KBM-7 (cell line): Measurements from ENCODE around the gene TRABD2B.

ENCODE experiments used
- DNase-seq: peaks from one replicate; pipeline ENCODE4 v3.0.0-alpha.2; 2015
- in situ Hi-C: fragments of 300-500 bp; cut with MboI; formaldehyde crosslinking; loops from 2 replicates; pipeline ENCODE4 v1.14.3; 2020; ENCODE audit warnings: low sequenced_read_pairs, low pct_unique_long_range_greater_than_20kb, mixed read lengths

The TRABD2B gene

DNA sequence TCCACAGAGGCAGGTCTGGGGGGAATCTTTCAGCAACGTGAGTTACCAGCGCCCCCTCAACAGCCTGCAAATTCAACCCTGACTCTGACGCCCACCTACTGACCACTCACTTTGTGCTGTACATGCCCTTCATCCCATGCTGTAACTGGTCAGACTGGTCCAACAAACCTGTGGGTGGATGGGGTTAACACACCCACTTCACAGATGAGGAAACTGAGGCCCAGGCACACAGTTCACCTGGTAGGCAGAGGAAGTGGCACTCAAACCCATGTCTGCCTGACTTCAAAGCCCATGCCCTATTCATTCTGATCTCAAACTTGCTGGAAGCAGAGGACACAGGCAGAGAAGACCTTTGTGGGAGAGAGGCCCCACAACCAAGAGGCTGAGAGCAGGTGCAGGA, 172.9 kb downstream of the TRABD2B start:
- in situ Hi-C loops = no loop called here

DNA sequence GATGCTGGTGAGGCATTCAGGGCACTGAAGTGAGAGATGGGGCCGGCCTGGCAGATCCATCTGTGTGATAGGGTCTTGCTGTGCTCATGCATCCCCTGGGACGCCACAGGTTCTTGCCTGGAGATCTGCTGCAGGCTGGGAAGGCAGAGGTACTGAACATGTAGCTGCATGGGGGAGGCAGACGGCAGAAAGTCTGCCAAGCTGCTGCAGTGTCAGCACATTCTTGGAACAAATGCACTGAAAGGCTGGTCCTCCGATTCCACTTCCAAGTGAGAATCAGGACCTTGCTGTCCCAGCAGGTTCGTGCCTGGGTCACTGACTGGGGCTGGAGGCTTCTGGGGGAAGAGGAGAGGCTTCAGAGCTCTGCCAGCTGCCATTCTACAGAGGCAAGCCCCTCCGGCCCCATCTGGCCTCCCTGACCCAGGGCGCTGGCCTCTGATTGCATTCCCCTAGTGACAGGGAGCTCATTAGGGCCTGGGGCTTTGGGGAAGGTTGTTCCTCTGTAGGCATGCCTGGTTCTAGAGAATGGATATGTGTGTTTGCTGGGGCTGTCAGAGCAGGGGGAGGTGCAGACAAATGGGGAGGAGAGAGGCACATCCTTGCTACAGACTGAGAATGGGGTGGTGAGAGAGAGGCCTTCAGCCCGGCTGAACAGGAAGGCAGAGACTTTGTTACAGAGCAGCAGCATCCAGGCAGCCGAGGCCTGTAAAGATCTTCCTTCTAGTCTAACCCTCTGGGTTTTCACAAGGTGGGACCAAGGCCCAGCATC, 174.0 kb downstream of the TRABD2B start:
- no peak for DNase-seq
- in situ Hi-C loops = no loop called here

More for the DNA sequence above, 172.9 kb downstream of the TRABD2B start:
- no peak for DNase-seq

DNA sequence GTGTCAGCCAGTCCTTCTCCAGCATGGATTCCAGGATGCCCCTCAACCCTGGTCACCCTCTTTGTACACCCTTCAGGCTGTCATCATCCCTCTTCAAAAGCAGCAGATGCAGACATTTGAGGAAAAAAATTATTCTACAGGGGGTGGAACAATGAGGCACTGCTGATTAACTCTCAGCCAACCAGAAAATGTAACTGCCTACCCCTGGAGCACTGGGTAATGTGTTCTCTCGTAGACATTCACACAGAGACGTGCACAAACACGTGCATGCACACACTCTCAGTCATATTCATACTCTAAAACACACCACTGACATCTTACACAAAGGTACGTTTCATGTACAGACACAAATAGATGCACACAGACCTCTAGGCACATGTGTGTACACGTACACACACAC, 175.4 kb downstream of the TRABD2B start:
- in situ Hi-C loops = no loop called here
- DNase-seq = no peak

DNA sequence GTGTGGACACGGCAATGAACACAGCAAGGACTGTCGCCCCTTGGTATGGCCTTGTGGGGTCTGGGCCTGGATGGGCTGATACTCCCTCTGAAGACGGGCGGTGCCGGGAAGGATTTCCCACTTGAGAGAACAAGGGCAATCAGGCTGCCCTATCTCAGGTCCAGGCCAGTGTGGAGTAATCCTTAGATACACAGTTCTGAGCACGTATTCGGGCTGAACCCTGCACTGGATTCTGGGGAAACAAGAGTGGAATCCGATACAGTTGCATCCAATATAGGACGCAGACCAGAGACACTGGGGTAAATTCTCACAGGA, 177.7 kb downstream of the TRABD2B start:
- DNase-seq = no peak
- in situ Hi-C loops = no loop called here

DNA sequence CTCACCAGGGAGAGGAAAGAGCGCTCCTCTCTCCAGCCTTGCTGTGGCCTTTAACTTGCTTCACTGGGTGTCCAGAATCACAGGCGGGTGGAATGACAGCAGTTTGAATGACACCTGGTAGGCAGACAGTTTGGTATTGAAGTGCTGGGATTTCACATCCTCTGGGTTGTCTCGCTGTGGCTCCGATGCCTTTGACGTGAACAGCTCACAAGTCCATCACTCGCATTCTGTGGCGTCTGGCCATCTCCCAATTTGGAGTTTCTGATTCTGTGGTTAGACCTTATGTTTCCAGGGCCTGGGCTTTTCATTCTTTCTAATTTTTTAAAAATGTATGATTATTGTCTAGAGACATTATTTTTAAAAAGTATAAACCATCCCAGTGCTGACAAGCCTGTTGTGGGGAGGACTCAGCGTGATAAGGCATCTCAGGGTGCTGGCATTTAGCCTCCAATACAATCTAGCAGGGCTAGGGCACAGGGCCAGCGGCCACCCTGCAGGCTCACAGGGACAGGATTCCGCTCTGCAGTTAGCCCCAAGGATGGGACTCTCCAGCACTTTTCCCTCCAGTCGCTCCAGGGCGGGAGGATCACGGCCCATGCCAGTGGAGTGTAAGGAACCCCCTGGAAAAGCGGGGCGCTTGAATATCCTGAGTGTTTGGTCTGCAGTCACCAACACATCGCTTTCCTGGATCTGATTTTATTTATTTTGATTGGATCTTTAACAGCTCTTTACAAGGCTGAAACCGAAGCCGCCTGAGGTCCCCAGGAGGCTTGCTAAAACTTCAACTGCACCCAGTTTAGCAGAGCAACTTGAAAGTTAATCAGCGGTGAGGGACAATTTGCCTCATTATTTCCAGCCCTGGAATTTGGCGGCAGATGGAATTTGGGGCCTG, 178.3 kb downstream of the TRABD2B start:
- DNase-seq = no peak
- in situ Hi-C loops = no loop called here

DNA sequence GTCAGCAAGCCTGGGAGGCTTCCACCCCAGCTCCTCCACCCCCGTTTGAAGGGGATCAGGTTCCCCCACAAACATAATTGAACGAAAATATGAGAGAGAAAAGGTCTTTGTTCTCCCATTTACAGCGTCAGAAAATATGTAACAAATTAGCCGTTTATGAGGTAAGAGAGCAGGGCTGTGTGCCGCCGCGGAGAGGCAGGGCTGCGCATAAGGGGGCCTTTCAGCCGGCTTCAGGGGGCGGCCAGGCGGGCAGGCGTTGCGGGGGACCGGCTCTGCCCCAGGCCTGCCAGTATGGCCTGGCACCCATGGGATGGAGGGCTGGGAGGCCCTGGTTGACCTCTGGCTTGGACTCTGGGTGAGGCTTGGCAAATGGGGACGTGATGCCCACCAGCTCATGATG, 179.3 kb downstream of the TRABD2B start:
- no peak for DNase-seq
- in situ Hi-C loops = no loop called here

DNA sequence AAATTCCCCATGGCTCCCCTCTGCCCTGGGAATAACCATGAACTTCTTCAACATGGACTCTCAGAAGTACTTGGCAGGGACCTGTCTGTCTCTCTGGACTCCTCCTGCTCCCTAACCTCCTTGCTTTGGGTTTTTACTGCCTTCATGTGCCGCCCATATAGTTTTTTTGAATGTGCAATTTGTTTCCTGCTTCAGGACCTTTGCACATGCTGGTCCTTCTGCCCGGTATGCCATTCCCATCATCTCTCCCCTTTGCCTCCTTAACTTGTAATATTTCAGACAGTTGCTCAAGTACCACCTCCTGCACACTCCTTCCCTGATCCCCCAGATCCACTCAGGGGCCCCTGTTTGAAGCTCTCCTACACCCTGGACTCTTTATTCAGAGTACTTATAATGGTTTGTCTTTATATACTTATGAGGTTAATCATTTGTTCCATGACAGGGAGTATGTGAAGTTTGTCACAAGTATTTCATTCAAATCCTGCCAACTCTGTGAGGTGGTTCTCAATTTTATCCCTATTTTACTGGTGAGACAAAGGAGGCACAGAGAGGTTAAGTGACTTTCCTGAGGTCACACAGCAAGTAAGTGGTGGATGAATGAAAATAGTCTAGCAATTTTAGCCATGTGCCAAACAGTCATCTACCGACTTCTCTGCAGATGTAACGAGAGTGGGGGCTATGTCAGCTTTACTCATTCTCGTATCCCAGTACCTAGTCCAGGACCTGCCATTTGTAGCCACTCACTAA, 180.7 kb downstream of the TRABD2B start:
- DNase-seq = no peak
- in situ Hi-C loops = no loop called here

DNA sequence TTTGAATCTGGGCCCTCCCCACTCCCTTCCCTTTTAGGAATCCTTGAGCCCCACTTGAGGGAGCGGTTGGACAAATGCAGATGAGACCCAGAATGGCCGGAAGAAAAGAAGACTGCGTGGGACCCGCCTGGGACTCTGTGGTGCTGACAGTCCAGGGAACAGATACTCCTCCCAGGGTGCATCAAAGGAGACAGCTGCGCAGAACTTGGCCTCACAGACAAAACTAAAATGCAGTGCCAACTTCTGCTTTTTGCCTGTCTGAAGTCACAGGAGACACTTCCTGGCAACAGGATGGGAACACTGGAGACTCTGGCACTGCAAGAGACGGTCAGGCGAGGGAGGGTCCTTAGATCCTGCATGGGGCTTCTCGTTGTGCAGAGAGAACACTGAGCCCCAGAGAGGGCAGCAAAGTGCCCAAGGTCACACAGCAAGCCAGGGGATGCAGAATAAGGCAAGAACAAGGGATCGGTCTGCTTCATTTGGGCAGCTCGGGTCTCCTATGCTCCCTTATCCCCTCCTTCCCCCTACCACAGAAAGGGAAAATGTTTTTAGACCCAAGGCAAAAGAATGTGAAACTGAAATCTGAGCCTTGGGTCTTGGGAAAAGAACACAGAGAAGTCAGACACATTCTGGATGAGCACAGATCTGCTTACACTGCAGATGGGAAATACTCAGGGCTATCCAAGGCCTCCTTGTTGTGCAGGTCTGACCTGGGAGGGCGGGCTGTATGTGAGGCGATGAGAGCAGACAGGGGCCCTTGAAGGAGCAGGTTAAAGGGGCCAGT, 182.4 kb downstream of the TRABD2B start:
- in situ Hi-C loops = no loop called here
- peak; percentile 20 for DNase-seq

DNA sequence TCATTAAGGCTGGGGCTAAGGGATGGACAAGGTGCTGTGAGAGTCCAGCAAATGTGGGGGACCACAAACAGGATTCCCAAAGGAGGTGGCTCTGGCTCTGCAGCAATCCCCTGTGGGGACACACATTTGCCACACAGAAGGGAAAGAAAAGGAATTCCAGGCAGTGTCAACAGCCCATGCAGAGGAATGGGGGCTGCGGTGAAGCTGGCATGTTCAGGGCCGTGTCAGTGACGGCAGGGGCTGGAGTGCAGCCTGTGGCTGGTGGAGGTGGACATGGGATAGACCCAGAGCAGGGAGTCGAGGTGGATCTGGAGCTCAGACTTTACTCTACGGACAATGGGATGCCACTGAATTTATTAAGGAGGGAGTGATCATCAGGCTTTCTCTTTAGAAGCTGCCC, 183.2 kb downstream of the TRABD2B start:
- no peak for DNase-seq
- in situ Hi-C loops = no loop called here

DNA sequence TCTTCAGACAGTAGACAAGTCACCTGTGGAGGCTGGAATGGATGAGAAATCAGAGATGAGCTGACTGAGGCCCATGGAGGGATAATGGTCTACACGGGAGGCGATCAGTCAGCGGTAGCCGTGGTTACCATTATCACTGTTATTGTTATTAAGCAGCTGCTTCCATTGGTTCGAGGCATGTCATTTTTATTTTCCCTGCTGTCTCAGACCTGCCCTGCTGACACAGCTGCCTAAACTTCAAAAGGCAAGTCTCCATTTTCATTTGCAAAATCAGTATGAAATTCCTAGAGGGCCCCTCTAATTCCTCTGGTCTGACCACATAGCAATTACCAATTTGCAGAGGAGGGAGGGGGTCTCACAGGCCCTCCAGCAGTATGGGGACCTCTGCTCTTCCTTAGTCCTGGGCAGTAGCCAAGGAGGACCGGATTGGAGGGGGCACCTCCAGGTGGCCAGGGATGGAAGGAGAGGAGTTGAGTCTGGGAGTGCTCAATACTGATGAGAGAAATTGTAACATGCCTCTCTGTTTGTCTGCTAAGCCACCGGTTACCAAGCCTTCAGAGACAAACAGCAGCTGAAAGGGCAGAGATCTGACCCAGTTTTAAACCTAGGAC, 184.2 kb downstream of the TRABD2B start:
- DNase-seq = no peak
- in situ Hi-C loops = no loop called here

DNA sequence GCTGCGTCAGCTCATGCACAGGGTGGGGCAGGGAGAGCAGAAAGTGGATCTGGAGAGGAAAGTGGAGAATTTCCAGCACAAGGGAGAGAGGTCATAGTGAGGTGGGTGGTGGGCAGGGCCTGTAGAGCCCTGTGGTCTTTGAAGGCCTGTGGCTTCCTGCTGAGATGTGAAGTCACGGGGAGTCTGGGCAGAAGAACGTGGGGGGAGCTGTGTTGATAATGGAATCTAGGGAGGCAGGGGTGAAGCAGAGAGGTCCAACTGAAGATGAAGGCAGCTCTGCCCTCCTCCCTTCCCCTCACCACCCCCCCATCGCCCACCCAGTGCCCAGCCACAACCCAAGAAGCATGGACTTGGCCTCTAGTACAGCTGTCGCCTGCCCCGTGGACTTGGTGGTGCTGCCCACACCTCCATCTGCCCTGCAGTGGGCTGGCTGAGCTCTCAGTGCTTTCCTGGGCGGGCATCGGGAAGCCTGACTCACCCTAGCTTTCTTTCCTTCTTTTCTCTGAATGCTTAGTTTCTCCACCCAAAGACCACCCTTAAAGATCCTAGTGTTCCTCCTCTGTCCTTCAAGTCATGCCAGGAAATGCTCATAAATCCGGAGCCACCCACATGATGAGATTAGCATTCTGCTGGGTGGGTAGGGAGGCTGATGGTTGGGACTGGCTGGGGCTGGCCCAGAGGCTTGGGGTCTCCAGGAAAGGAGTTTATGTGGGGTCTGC, 186.1 kb downstream of the TRABD2B start:
- in situ Hi-C loops = no loop called here
- no peak for DNase-seq

DNA sequence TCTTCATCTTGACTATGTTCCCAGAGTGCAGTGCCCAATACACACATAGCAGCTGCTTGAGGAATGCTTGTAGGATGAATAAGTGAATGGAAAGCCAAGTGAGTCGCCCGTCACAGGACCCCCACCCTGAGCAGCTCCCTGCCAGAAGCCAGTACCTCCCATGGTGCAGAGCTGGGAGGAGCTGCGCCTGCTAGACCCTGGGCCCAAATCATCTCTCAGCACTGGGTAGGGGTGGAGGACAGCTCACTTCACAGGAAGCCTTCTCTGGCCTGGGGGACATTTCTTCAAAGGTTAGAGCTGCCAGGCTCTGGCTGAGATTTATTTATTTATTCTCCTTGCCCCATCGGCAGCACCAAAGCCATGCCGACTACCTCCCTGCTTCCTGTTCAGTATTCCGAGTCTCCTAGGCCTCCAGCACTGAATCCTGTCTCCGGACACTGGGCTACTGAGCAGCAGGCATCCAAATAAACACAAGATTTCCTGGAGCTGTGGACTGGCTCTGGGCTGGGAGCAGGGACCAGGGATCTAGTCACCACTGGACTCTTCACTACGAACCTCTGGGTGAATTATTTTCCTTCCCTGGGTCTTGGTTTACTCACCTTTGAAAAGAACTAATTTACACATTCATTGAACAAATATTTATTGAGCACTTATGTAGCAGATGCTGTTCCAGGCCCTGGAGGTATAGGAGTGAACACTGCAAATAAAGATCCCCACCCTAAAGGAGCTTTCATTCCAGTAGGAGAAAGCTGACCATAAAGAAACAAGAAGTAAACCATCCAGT, 187.7 kb downstream of the TRABD2B start:
- in situ Hi-C loops = no loop called here
- no peak for DNase-seq

DNA sequence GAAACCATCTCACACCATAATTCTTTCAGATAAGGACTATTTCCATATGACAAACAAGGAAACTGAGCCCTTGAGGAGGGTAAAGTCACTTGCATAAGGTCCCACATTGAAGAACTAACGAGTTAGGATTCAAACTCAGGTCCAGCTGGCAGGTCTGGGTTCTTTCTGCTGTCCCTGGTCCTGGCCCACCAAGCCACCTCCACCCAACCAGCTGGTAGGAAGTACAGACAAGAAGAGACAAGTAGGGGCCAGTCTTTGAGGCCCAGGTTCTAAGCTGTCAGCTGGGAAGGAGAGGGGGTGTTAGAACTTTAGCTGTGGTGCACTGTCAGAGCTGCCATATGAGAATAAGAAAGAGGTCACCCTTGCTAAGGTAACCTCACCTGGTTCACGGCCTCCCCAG, 188.6 kb downstream of the TRABD2B start:
- in situ Hi-C loops = no loop called here
- DNase-seq = no peak

DNA sequence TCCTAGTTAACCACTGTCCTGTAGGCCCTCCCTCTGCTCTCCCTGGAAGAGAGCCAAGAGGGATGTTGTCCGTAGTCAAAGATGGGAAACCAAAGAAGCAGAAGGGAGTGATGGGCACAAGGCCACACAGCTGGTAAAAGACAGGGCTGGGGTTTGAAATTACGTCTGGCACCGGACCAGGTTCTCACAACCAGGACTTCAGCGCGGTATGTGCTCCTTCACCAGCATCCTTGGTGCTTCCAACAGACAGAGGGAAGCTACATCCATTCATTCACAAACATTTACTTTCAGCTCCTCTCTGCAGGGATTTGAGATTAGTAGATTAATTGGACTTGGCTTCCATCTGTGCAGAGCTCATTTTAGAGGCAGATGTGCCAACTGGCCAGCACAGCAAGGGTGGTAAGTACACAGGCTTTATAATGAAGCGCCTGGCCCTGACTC, 191.2 kb downstream of the TRABD2B start:
- in situ Hi-C loops = no loop called here
- no peak for DNase-seq

DNA sequence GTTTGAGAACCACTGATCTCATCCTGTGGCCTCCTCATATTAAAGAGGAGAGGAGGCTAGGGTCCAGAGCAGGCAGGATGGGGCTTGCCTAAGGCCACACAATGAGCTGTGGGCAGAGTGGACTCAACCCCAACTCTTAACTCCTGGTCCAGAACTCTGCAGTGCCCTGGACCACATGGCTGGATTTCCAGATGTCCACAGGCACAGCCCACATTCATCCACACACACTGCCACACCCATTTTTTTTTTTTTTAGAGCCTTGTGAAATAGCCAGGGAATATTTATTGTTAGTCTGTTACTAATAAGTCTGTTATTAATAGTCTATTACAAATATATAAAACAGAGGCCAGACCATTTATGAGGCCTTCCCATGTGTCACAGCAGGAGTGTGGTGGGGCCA, 192.2 kb downstream of the TRABD2B start:
- in situ Hi-C loops = no loop called here
- DNase-seq = no peak

DNA sequence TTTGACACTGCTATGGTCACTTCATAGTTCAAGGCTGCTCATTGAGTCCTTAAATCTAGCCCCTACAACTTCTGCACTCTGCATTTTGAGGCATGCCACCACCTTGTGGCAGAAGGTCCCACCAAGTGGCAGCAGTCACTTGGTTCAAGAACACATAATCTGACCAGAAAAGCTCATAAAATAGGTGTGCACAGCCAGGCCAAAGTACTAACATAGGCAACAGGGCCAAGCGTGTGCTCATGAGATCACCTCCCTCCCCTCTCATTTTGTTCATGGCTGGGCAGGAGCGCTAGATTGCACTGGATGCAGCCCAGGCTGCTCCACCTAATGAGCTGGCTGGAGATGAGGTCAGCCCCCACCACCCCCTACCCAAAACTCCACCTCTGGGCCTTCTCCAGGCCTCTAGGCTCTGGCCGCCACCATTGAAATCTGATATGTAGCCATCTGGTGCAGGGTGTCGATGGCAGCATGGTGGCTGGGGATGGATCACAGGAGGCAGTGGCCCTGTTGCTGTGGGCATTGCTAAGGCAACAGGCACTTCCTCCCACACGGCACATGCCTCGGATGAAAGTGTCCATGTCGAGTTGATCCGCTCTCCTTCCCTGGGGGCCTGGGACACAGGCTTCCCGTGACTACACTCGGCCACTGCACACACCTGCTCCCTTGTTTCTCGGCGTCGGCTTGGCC, 193.2 kb downstream of the TRABD2B start:
- DNase-seq = no peak
- in situ Hi-C loops = no loop called here

DNA sequence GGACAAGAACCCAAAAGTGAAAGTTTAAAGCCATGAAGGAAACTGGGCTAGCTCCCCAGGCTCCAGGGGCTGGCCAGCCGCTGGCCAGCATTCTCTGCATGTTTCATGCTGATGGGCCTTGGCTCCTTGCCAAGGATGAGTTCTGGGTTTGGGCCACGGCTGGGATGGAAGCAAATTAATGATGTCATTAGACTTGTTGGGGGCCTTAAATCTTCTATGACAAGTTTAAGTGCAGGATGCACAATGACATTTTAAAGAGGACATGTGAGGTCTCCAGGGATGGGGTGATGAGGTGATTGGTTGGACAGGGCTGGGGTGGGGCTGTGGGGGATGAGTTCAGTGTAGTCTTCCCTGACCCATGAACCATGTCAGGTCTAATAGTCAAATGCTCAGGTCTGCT, 199.6 kb downstream of the TRABD2B start:
- in situ Hi-C loops = no loop called here
- no peak for DNase-seq
